DND-41 (cell line): Measurements from ENCODE around the gene TREH.
A peak's percentile ranks its signal among the peaks of the same experiment; 100 is the strongest.

Experiments
- ATAC-seq: fragments of 200-7000 bp; cut with Tn5 transposase; 3 replicates; pipeline ENCODE4 v1.9.1; 2021; ENCODE audit warnings: low read depth; ENCODE audit not compliant: insufficient read depth
- DNase-seq: peaks from one replicate; pipeline ENCODE4 v3.0.0-alpha.2; 2020
- H2AFZ ChIP-seq: 2 replicates; pipeline ENCODE4 v1.6.0; 2012; ENCODE audit warnings: low read depth, low read length
- H3K27ac ChIP-seq: 2 replicates; pipeline ENCODE4 v1.5.1; 2012; ENCODE audit warnings: low read length, inconsistent platforms
- H3K27me3 ChIP-seq: fragments of 200-600 bp; sonication (generic); 2 replicates; pipeline ENCODE4 v1.6.0; 2012; ENCODE audit warnings: low read length, mild to moderate bottlenecking, inconsistent platforms; ENCODE audit not compliant: insufficient read depth, poor library complexity
- H3K36me3 ChIP-seq: 2 replicates; pipeline ENCODE4 v1.5.1; 2012; ENCODE audit warnings: low read length, inconsistent platforms; ENCODE audit not compliant: insufficient read depth
- H3K4me1 ChIP-seq: 2 replicates; pipeline ENCODE4 v1.5.1; 2012; ENCODE audit warnings: mild to moderate bottlenecking, low read length; ENCODE audit not compliant: insufficient read depth
- H3K4me2 ChIP-seq: 2 replicates; pipeline ENCODE4 v1.6.0; 2012; ENCODE audit warnings: mild to moderate bottlenecking, moderate library complexity, low read length, inconsistent platforms; ENCODE audit not compliant: insufficient read depth
- H3K4me3 ChIP-seq, 2 experiments: fragments of 200-600 bp in 1 of 2; shearing (Covaris generic) in 1 of 2; 2 replicates each; pipeline ENCODE4 v1.5.1; 2012 to 2016; ENCODE audit warnings: inconsistent platforms in 2 of 2, low read length in 2 of 2, mild to moderate bottlenecking in 2 of 2, low read depth in 1 of 2, moderate library complexity in 1 of 2
- H3K79me2 ChIP-seq: 2 replicates; pipeline ENCODE4 v1.6.0; 2012; ENCODE audit warnings: low read length, inconsistent platforms; ENCODE audit not compliant: insufficient read depth
- H3K9ac ChIP-seq: 2 replicates; pipeline ENCODE4 v1.6.0; 2012; ENCODE audit warnings: low read depth, mild to moderate bottlenecking, inconsistent platforms, low read length, moderate library complexity
- H3K9me3 ChIP-seq: 2 replicates; pipeline ENCODE4 v1.5.1; 2012; ENCODE audit warnings: low read length, moderate library complexity, mild to moderate bottlenecking, inconsistent platforms; ENCODE audit not compliant: insufficient read depth, severe bottlenecking
- H4K20me1 ChIP-seq: 2 replicates; pipeline ENCODE4 v1.6.0; 2012; ENCODE audit warnings: low read length; ENCODE audit not compliant: insufficient read depth
- EZH2 ChIP-seq: IDR thresholded peaks from 3 replicates; pipeline ENCODE4 v1.6.1; 2012; ENCODE audit warnings: borderline replicate concordance, low read depth, mild to moderate bottlenecking, moderate library complexity, low read length, inconsistent platforms; ENCODE audit not compliant: severe bottlenecking
- TF ChIP-seq, protein P1 (sequence below): IDR thresholded peaks from 2 replicates; pipeline ENCODE4 v1.5.1; 2012; ENCODE audit warnings: borderline replicate concordance, low read length, moderate library complexity, mild to moderate bottlenecking; ENCODE audit not compliant: poor library complexity, severe bottlenecking; ENCODE audit errors: extremely low read depth

The TREH gene

DNA sequence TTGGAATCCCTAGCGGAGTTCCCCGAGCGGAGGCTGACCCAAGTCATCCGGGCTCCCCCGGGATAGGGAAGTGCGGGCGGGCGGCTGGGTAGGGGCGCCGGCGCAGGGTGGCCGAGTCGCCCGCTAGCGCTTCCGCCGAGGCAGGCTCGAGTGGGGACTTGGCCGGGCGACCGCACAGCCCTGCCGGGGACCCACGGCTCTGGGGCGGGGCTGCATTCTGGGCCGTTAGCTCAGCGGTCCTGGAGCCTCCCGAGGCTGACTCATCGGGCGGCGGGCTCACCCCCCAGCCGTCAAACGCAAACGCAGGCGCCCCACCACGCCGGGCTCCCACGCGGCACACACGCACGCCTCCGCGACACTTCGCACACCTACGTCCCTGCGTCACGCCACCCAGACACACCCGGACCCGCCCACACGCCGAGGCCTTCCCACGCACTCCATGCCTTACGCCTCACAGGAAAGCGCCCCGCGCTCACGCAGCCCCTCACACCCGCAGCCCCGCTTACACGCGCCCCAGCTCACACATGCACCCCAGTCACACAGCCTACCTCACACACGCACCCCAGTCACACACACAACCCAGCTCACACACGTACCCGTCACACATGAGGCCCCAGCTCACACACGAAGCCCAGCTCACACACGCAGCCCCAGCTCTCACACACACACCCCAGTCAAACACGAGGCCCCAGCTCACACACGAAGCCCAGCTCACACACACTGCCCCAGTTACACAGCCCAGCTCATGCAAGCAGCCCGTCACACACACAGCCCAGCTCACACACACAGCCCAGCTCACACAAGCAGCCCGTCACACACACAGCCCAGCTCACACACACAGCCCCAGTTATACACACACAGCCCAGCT, 70.9 kb downstream of the TREH start:
- TF ChIP-seq EZH2 = no peak
- TF ChIP-seq, protein P1, sequence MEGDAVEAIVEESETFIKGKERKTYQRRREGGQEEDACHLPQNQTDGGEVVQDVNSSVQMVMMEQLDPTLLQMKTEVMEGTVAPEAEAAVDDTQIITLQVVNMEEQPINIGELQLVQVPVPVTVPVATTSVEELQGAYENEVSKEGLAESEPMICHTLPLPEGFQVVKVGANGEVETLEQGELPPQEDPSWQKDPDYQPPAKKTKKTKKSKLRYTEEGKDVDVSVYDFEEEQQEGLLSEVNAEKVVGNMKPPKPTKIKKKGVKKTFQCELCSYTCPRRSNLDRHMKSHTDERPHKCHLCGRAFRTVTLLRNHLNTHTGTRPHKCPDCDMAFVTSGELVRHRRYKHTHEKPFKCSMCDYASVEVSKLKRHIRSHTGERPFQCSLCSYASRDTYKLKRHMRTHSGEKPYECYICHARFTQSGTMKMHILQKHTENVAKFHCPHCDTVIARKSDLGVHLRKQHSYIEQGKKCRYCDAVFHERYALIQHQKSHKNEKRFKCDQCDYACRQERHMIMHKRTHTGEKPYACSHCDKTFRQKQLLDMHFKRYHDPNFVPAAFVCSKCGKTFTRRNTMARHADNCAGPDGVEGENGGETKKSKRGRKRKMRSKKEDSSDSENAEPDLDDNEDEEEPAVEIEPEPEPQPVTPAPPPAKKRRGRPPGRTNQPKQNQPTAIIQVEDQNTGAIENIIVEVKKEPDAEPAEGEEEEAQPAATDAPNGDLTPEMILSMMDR = no peak
- Histone ChIP-seq H3K79me2 (no peaks in the 10 kb centered on the region), H3K27ac (no peak overlapping the region), H3K27me3 (peaks cover 68% of the 10 kb centered on the region), H3K9ac (peak overlapping the region; percentile 6; the same call in 1 of the 2 replicates), H3K4me1 (peaks cover 24% of the 10 kb centered on the region), H3K36me3 (no peaks in the 10 kb centered on the region), H2AFZ (no peak overlapping the region), H4K20me1 (peaks cover 9% of the 10 kb centered on the region), H3K9me3 (no peaks in the 10 kb centered on the region), H3K4me3 (peak overlapping the region in 1 of 2 experiments; percentile 34; a peak in 2 of 4 replicates), H3K4me2 (peak overlapping the region; percentile 47)
- DNase-seq = peak; percentile 30
- peak; percentile 46 for ATAC-seq

DNA sequence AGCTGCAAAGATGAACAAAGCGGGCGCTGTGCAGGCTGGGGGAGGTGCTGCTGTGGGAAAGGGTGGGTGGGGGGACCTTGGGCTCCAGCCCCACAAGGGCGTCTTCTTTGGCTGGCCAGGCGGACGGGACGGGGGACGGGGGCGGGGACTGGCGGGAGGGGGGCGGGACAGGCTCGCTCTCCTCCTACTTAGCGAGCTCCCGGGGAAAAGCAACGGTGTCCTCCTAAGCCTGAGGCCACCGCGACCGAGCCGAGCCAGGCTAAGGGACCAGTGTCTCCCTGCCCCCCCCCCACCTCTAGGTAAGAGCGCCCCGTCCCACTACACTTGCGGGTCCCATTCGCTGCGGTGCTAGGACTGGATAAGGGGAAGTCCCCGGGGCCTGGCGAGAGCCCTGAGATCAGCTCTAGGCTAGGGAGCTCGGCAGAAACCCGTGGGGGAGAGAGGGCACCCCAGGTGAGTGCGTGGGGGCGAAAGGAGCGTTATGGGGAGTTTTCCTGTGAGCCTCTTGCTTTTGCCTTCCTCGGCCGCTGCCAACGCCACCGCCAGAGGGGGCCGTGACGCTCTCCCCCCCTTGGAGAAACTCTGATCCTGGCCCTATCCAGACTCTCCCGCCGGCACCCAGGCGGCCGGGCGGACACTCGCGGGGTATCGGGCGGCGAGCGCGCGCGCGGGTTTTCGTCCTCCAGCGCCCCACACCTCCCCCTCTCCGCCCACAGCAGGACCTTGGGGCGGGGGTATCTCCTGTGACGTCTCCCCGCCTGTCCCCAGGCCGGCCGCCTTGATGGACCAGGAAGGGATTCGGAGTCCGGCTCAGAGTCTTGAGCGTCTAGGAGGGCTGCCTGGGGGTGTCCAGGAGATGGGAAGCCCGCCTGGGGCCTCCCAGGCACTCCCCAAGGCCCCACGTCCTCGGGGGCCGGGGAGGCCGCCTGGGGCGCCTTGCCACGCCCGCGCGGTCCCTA, 71.8 kb downstream of the TREH start, which contains the start of gene PHLDB1:
Gene PHLDB1 (plus strand): TSS at position 215 of the 959 bp plus-strand sequence. CDS start 6,222 bp downstream, outside the sequence.
- no peaks in the 10 kb centered on the region for H3K36me3 ChIP-seq
- peak within 1 kb of the TSS; percentile 47 for H3K4me2 ChIP-seq
- peaks cover 9% of the 10 kb centered on the region for H4K20me1 ChIP-seq
- H3K27ac ChIP-seq = no peak within 1 kb of the TSS
- peak; percentile 32 for DNase-seq
- no peaks in the 10 kb centered on the region for H3K79me2 ChIP-seq
- peak within 1 kb of the TSS in 1 of 2 experiments; percentile 34; a peak in 2 of 4 replicates for H3K4me3 ChIP-seq
- H3K4me1 ChIP-seq = peaks cover 24% of the 10 kb centered on the region
- no peak within 1 kb of the TSS for H2AFZ ChIP-seq
- peak within 1 kb of the TSS; percentile 6; the same call in 1 of the 2 replicates for H3K9ac ChIP-seq
- peak; percentile 9; the same call in 2 of the 3 replicates for ATAC-seq
- TF ChIP-seq, protein P1 = peak; percentile 46
- peak; percentile 83 for TF ChIP-seq EZH2
- H3K9me3 ChIP-seq = no peaks in the 10 kb centered on the region
- peaks cover 61% of the 10 kb centered on the region for H3K27me3 ChIP-seq
